Osteoblast (primary cell): Measurements from ENCODE around the gene TMEM271. TPM values are rescaled to one million over a fixed set of nuclear protein-coding genes. Genes with fewer than 3 reads are reported as not detected.

Experiments
- DNase-seq: peaks from one replicate; pipeline ENCODE4 v3.0.0; 2011; ENCODE audit warnings: low spot score, mixed read lengths; ENCODE audit not compliant: insufficient read length; ENCODE audit errors: missing footprints
- H2AFZ ChIP-seq: 2 replicates; pipeline ENCODE4 v1.6.0; 2011; ENCODE audit warnings: mild to moderate bottlenecking, low read length
- H3K27ac ChIP-seq: 2 replicates; pipeline ENCODE4 v1.5.1; 2011; ENCODE audit warnings: mild to moderate bottlenecking, low read depth, low read length, moderate library complexity
- H3K27me3 ChIP-seq: 2 replicates; pipeline ENCODE4 v1.6.0; 2012; ENCODE audit warnings: mild to moderate bottlenecking, control low read depth, inconsistent platforms, low read length, moderate library complexity; ENCODE audit not compliant: insufficient read depth
- H3K36me3 ChIP-seq: 2 replicates; pipeline ENCODE4 v1.5.1; 2011; ENCODE audit warnings: mild to moderate bottlenecking, low read length, control low read depth, moderate library complexity; ENCODE audit not compliant: insufficient read depth
- H3K4me1 ChIP-seq: 2 replicates; pipeline ENCODE4 v1.5.1; 2011; ENCODE audit warnings: mild to moderate bottlenecking, low read length, control low read depth, moderate library complexity; ENCODE audit not compliant: insufficient read depth
- H3K4me2 ChIP-seq: 2 replicates; pipeline ENCODE4 v1.6.0; 2011; ENCODE audit warnings: mild to moderate bottlenecking, low read length; ENCODE audit not compliant: insufficient read depth
- H3K4me3 ChIP-seq: fragments of 200-600 bp; sonication (generic); 3 replicates; pipeline ENCODE4 v1.5.1; 2012; ENCODE audit warnings: mild to moderate bottlenecking, low read length, inconsistent platforms; ENCODE audit not compliant: insufficient read depth
- H3K79me2 ChIP-seq: 2 replicates; pipeline ENCODE4 v1.6.0; 2012; ENCODE audit warnings: mild to moderate bottlenecking, low read length, control low read depth, inconsistent platforms; ENCODE audit not compliant: insufficient read depth
- H3K9me3 ChIP-seq: 2 replicates; pipeline ENCODE4 v1.5.1; 2011; ENCODE audit warnings: low read depth, low read length, control low read depth
- H4K20me1 ChIP-seq: 2 replicates; pipeline ENCODE4 v1.6.0; 2012; ENCODE audit warnings: mild to moderate bottlenecking, low read length, control low read depth; ENCODE audit not compliant: insufficient read depth
- total RNA-seq: library from RNA; depleted of rRNA; stranded (reverse); fragments of >200 nt; gene quantifications from 2 replicates; pipeline ENCODE4 v1.2.3, GENCODE V29; 2012
- TF ChIP-seq, protein P1 (sequence below): IDR thresholded peaks from 2 replicates; pipeline ENCODE4 v1.5.1; 2011; ENCODE audit warnings: mild to moderate bottlenecking, low read depth, low read length, moderate library complexity; ENCODE audit errors: extremely low read depth

The TMEM271 gene
- total RNA-seq, 1 donor: not detected

DNA sequence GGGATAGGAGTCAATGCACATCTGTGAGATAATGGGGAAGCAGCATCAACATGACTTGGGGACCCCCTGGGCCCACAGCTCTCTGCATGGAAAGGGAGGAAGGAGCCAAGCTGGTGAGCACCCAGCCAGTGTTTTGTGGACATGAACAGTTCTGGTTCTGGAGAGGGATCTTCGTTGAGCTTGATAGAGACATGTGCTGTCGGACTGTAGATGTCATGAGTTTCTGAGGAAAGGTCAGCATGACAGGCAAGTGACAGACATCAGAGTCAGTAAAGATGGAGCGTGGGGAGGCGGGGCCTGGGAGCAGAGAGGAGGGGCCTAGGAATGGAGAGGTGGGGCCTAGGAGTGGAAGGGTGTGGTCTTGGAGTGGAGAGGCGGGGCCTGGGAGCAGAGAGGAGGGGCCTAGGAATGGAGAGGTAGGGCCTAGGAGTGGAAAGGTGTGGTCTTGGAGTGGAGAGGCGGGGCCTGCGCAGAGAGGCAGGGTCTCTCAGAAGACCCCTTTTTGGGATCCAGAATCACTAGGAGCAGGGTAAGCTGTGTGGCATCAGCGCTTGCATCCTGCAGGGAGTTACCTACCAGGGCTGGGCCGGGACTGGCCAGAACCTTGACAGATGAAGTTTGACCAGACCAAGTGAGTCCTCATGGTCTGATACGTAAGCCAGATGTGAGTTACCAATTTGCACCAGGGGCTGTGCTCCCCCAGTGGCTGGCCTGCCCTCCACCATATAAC lies 43.3 kb downstream of the TMEM271 start:
- H3K27ac ChIP-seq: no peak overlapping the region
- H2AFZ ChIP-seq: no peak overlapping the region
- TF ChIP-seq, protein P1, sequence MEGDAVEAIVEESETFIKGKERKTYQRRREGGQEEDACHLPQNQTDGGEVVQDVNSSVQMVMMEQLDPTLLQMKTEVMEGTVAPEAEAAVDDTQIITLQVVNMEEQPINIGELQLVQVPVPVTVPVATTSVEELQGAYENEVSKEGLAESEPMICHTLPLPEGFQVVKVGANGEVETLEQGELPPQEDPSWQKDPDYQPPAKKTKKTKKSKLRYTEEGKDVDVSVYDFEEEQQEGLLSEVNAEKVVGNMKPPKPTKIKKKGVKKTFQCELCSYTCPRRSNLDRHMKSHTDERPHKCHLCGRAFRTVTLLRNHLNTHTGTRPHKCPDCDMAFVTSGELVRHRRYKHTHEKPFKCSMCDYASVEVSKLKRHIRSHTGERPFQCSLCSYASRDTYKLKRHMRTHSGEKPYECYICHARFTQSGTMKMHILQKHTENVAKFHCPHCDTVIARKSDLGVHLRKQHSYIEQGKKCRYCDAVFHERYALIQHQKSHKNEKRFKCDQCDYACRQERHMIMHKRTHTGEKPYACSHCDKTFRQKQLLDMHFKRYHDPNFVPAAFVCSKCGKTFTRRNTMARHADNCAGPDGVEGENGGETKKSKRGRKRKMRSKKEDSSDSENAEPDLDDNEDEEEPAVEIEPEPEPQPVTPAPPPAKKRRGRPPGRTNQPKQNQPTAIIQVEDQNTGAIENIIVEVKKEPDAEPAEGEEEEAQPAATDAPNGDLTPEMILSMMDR: no peak
- DNase-seq: peak; percentile 92
- no peaks in the 10 kb centered on the region for H3K9me3 ChIP-seq
- H3K4me1 ChIP-seq: no peaks in the 10 kb centered on the region
- no peaks in the 10 kb centered on the region for H3K79me2 ChIP-seq
- H3K36me3 ChIP-seq: peaks cover 37% of the 10 kb centered on the region
- H3K4me3 ChIP-seq: no peak overlapping the region
- no peaks in the 10 kb centered on the region for H3K27me3 ChIP-seq
- H3K4me2 ChIP-seq: no peak overlapping the region
- no peaks in the 10 kb centered on the region for H4K20me1 ChIP-seq

GRCh38 chr4:531721-532565 lies 44.2 kb downstream of the TMEM271 start:
- H3K27me3 ChIP-seq: no peaks in the 10 kb centered on the region
- peak; percentile 88 for DNase-seq
- H3K27ac ChIP-seq: no peak overlapping the region
- H3K9me3 ChIP-seq: no peaks in the 10 kb centered on the region
- H4K20me1 ChIP-seq: no peaks in the 10 kb centered on the region
- no peak overlapping the region for H3K4me3 ChIP-seq
- peaks cover 43% of the 10 kb centered on the region for H3K36me3 ChIP-seq
- TF ChIP-seq, protein P1: no peak
- H2AFZ ChIP-seq: no peak overlapping the region
- H3K4me1 ChIP-seq: no peaks in the 10 kb centered on the region
- H3K4me2 ChIP-seq: no peak overlapping the region
- no peaks in the 10 kb centered on the region for H3K79me2 ChIP-seq

- no peaks in the 10 kb centered on the region for H3K4me1 ChIP-seq
- H4K20me1 ChIP-seq: no peaks in the 10 kb centered on the region
- peaks cover 43% of the 10 kb centered on the region for H3K36me3 ChIP-seq
- TF ChIP-seq, protein P1: no peak
- H3K9me3 ChIP-seq: no peaks in the 10 kb centered on the region
- no peaks in the 10 kb centered on the region for H3K27me3 ChIP-seq
- no peak overlapping the region for H2AFZ ChIP-seq
- no peak overlapping the region for H3K4me3 ChIP-seq
- no peaks in the 10 kb centered on the region for H3K79me2 ChIP-seq
- H3K4me2 ChIP-seq: no peak overlapping the region
- H3K27ac ChIP-seq: no peak overlapping the region
- DNase-seq: peak; percentile 85
Observed at GRCh38 chr4:531076-531475, 45.0 kb downstream of the TMEM271 start.
